Fibroblast of lung (primary cell): ENCODE measurements around the gene CHST11.

Experiments used
- EZH2 ChIP-seq: IDR thresholded peaks from 2 replicates; pipeline ENCODE4 v1.5.1; 2012; ENCODE audit warnings: low read length, control low read depth, mild to moderate bottlenecking; ENCODE audit errors: missing control alignments
- TF ChIP-seq, protein P1 (sequence below), 2 donors: IDR thresholded peaks in 1 of 2; conservative IDR thresholded peaks in 1 of 2; 1 replicate in 1 of 2; 2 replicates in 1 of 2; pipeline ENCODE4 v1.5.1; 2011 to 2012; ENCODE audit warnings: low read length in 2 of 2, control low read depth in 1 of 2, inconsistent platforms in 1 of 2, low read depth in 1 of 2, mild to moderate bottlenecking in 1 of 2

DNA sequence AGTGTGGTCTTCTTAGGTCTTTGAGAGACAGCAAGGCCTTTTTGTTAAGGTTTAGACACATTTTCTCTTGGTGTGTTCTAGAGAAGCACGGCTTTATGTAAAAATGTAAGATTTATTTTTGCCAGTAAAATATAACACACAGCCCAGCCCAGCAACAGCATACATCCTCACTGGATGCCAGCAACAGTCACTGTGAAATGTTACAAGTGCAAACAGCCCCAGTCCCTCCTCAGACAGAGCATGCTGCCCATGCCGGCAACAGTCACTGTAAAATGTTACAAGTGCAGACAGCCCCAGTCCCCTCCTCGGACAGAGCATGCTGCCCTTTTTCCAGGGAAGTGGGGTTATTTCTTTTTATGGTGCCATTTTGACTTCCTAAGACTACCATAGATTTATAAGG lies 207.6 kb downstream of the CHST11 start:
- TF ChIP-seq, protein P1, sequence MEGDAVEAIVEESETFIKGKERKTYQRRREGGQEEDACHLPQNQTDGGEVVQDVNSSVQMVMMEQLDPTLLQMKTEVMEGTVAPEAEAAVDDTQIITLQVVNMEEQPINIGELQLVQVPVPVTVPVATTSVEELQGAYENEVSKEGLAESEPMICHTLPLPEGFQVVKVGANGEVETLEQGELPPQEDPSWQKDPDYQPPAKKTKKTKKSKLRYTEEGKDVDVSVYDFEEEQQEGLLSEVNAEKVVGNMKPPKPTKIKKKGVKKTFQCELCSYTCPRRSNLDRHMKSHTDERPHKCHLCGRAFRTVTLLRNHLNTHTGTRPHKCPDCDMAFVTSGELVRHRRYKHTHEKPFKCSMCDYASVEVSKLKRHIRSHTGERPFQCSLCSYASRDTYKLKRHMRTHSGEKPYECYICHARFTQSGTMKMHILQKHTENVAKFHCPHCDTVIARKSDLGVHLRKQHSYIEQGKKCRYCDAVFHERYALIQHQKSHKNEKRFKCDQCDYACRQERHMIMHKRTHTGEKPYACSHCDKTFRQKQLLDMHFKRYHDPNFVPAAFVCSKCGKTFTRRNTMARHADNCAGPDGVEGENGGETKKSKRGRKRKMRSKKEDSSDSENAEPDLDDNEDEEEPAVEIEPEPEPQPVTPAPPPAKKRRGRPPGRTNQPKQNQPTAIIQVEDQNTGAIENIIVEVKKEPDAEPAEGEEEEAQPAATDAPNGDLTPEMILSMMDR (conservative IDR thresholded peaks at IDR 0.05 in 1 of 2, IDR thresholded peaks at IDR 0.05 in 1 of 2; ENCODE audit: low read depth in 1 of 2, low read length in 2 of 2): no peak
- no peak for TF ChIP-seq EZH2
